Retinal pigment epithelial cell (primary cell): ENCODE data around the gene C4BPB.

Source experiments
- DNase-seq: peaks from one replicate; pipeline ENCODE4 v3.0.0-alpha.2; 2010; ENCODE audit warnings: low read depth
- H3K4me3 ChIP-seq: 2 replicates; pipeline ENCODE4 v1.5.1; 2011; ENCODE audit warnings: mild to moderate bottlenecking, low read length, control low read depth, moderate library complexity
- TF ChIP-seq, protein P1 (sequence below): conservative IDR thresholded peaks from 2 replicates; pipeline ENCODE4 v1.5.1; 2011; ENCODE audit warnings: low read depth, low read length, control low read depth, inconsistent platforms

Gene C4BPB

DNA sequence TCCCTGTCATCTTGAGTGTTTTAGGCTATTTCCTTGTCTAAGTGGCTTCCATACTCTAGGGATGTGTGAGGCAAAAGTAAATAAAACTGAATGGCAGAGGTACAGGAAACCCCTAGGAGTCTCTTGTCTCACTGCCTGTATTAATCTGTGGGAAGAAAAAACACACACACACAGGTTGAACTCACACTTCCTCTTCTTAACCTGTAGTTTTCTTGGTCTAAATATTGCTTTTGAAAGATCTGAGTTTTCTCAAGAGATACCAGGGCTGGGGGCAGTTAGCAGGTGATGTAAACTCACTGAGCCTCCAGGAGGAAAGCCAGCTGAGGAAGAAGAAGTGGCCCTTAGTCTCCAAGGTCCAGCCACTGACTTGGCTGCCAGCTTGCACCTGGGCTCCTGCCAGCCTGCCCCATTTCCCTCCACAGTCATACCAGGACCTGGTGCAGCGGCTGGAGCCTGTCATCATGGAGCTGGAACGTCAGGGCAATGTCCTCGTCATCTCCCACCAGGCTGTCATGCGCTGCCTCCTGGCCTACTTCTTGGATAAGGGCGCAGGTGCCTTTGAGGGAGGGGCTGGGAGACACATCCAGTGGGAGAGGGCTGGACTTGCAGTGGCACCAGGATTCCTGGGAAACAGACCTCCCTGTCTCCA, 18.7 kb upstream of the C4BPB start:
- TF ChIP-seq, protein P1, sequence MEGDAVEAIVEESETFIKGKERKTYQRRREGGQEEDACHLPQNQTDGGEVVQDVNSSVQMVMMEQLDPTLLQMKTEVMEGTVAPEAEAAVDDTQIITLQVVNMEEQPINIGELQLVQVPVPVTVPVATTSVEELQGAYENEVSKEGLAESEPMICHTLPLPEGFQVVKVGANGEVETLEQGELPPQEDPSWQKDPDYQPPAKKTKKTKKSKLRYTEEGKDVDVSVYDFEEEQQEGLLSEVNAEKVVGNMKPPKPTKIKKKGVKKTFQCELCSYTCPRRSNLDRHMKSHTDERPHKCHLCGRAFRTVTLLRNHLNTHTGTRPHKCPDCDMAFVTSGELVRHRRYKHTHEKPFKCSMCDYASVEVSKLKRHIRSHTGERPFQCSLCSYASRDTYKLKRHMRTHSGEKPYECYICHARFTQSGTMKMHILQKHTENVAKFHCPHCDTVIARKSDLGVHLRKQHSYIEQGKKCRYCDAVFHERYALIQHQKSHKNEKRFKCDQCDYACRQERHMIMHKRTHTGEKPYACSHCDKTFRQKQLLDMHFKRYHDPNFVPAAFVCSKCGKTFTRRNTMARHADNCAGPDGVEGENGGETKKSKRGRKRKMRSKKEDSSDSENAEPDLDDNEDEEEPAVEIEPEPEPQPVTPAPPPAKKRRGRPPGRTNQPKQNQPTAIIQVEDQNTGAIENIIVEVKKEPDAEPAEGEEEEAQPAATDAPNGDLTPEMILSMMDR = no peak
- H3K4me3 ChIP-seq = no peak overlapping the region
- DNase-seq = no peak

DNA sequence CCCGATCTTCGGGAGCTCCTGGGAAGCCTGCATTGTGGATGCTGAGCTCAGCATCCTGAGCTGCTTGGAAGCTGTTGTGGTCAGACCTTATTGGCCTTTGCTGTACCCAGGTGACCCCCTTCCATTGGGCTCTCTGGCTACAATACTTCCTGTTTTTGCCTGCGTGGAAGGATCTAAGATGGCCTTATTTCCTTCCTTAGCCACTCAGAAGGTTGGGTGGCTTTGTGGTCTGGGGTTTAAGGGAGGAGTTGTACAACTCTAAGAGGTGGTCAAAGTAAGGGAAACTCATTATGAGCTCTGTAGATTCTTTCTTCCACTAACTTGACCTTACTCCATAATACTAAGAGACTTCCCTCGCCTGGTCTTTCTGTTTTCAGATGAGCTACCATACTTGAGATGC, 17.8 kb upstream of the C4BPB start:
- TF ChIP-seq, protein P1 = no peak
- no peak overlapping the region for H3K4me3 ChIP-seq
- DNase-seq = no peak

DNA sequence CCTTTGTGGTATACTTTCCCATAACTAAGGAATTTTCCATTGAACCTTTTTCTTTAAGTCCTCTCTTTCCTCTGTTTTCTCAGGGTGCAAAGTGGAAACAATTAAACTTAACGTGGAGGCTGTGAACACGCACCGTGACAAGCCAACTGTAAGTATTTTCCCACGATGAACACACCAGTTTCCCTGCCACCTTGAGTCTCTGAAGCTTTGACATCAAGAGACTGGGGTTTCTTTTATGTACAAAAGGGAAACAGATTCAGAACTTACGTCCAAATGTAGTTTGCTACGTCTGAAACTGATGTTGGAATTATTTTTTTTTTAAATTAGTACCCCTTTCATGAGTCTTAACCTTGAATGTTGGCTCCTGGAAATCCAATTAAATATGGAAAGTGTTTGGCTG, 17.2 kb upstream of the C4BPB start:
- H3K4me3 ChIP-seq = no peak overlapping the region
- TF ChIP-seq, protein P1 = no peak
- DNase-seq = no peak

DNA sequence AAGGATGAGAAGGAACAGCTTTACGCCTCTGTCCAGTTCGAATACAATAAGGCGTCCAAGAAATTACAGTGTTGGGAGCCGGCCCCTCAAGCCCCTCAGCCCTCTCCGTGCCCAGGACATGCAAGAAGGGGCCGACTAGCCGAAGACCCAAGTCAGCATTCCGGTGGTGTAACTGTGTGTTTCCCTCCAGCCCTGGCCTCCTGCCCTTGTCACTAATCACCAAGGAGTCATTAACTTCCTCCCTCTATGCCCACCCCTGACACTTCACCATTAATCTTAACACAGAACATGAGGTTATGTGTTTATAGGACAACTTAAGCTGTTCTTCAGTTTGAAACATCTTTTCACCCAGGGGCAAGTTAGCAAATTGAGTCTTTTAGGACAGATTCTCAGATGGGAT, 16.4 kb upstream of the C4BPB start:
- TF ChIP-seq, protein P1 = no peak
- DNase-seq = no peak
- no peak overlapping the region for H3K4me3 ChIP-seq

DNA sequence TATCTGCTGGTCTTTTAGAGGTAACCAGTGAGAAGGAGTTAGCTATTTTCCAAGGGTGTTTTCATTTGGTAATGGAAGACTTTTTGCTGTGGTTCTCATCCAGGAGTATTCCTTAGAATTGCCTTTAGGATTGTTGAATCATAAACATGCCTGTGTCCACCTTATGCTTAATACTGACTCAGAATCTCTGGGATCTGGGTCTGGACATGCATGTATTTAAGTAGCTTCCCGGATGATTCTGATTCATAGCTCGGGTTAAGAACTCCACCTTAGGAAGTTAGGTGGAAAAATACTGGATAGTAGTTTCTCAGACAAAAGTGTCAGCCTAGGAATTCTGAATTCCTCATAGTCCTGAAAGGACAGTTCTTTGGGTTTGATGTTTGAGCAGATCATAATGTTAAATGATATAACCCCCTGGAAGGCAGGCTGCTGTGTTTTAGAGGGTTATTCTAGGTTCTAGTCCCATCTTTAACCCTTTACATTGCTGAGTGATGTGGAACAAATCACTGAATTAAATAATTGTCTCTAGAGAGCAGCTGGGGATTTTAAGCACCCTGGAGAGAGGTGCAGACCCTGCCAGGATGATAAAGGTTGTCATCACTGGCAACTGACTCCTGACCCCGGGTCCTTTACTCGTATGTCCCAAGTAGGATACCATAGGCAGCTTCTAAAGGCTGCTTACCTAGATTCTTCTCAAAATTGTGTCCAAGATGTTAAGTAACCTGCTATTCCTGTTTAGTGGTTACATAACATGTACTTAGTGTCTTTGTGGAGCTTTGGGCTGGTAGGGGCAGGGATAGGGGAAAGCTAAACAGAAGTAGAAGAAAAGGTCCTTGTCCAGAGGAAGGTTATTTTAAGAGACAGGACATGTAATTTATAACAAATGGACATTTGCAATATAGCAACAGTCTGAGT, 14.5 kb upstream of the C4BPB start:
- no peak overlapping the region for H3K4me3 ChIP-seq
- no peak for DNase-seq
- TF ChIP-seq, protein P1 = no peak

DNA sequence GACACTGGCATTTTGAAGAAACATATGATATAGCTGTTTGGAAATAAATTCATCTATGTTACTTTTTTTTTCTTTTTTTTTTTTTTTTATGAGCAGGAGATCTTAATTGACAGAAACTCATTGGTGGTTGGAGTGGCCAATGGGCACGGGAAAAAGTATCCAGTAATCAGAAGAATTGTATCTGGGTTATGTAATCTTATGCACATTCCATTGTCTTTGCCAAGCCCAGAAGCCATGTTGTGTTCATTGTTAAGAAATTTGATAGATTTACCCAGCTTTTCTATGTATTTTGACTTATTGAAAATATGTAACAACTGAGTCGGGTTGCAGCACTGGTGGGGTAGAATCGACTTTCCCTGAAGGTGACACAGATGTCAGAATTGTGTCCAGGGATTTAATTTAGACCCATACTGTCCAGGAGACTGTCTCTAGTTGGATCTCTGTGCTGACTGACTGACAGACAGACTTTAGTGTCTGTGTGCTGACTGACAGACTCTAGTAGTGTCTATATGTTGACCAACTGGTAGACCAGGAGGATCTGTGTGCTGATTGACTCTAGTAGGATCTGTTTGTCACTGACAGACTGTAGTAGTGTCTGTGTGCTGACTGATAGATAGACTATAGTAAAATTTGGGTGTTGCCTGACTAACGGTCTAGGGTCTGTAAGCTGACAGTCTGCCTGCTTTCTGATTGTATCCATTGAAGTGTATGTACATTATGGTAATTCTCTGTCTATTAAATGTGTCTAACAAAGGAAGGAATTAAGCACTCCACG, 12.3 kb upstream of the C4BPB start:
- TF ChIP-seq, protein P1 = no peak
- no peak for DNase-seq
- no peak overlapping the region for H3K4me3 ChIP-seq
